HG02588 (cell line): ENCODE measurements around the gene FILIP1.
A peak's percentile ranks its signal among the peaks of the same experiment; 100 is the strongest.

Experiments
- ATAC-seq: cut with Tn5 transposase; IDR thresholded peaks from one replicate; pipeline ENCODE4 v1.9.1; 2021; ENCODE audit warnings: mild to moderate bottlenecking, moderate library complexity; ENCODE audit not compliant: unreplicated experiment

The FILIP1 gene

DNA sequence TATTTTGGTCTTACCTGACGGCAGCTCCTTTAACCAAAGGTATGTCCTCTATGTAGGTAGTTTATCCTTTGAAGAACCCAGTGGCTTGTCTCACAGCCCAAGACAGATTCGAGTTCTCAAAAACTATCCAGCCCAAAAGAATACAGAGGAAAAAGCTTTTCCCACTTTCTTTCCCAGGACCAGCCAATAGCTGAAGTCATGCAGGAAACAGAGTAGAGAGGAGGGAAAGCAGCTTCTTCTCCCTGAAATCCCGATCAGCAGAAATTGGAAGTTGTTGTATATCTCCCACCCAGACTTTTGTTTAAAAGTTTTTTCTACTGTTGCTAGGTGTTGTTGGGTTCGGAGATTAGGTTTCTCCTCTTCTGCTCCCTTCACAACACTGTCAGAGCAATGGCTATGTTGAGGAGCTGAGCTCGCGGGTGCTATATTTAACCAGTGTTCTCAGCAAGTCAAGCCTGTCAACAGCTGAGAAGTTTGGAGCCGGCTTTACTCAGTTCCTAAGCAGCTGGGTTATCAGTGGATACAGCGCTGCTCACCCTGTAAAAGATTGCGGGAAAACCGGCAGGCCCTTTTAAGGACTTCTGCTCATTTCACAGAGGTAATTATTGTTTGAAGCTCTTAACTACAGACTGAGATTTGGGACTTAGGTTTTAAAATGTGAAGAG is at the start of gene FILIP1:
FILIP1 (minus strand) TSS at position 401 of the 665 bp plus-strand sequence. CDS start 78,828 bp downstream, outside the sequence.
- ATAC-seq: no peak

DNA sequence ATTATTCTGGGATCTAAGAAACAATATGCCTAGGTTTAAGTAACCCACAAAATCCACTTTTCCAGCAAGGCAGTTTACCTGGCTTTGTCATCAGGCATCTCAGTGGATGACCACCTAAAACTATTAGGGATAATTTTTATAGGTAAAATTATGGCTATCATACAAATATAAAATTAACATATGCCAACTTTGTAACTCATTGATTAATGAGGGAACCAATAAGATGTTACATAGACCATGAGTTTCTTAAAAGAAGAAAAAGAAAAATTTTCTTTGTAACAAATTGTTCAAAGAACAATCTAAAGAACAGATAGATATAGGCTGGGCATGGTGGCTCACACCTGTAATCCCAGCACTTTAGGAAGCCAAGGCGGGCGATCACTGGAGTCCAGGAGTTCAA is 49.7 kb upstream of the FILIP1 start:
- ATAC-seq: no peak

DNA sequence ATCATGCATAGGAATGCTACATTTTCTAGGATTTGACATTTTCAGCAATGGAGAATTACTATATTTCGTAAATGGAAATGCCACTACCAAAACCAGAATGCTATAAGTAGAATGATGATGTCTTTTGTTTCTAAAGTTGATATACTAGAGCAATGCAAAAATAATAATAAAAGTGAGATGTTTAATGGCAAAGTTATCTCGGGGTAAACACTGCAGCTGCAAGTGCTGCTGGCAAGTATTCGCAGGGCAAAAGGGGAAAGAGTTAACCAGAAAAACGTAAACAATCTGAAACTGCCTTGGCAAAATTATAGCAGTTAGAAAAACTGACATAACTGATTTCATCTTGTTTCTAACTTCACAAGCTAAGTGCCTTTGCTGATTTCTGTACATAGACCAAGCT is 45.5 kb upstream of the FILIP1 start:
- no peak for ATAC-seq

- ATAC-seq: no peak
Observed at GRCh38 chr6:75532521-75532920, 38.9 kb upstream of the FILIP1 start.

DNA sequence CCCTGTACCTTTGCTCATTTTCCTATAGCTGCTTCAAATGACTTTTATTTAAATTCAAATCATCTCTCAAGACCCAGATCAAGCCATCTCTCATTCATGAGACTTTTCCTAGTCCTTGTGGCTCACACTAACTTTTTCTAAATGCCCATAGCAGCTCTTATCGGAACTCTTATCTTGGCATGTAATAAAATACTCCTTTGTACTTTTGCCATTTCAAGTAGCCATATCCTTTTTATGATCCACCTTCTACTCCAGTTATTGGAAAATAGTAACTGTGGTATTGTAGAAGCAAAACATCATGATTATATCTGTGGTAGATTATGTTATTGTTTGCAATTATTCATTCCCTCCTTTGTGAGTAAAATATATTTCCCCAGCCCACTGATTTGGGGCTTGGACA is 37.6 kb upstream of the FILIP1 start:
- ATAC-seq: no peak

DNA sequence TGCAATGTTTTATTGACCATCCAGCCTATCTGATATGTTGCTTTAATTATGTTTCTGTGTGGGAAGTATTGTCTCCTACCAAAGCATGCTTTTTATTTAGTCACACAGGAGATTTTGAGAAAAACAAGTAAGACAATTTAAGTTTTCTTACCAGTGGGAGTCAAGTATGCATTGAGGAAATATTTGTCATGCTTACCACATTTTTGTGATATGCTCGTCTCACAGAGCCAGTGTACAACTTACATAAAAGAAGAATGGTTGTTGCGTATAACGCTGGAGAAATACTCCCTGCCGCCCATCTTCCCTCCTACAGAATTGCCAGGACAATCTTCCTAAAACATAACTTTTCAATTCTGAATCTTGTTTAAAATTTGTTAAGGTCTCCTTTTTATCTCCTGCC is 37.1 kb upstream of the FILIP1 start:
- ATAC-seq: no peak

GRCh38 chr6:75528423-75528822 is 34.8 kb upstream of the FILIP1 start:
- ATAC-seq: no peak

DNA sequence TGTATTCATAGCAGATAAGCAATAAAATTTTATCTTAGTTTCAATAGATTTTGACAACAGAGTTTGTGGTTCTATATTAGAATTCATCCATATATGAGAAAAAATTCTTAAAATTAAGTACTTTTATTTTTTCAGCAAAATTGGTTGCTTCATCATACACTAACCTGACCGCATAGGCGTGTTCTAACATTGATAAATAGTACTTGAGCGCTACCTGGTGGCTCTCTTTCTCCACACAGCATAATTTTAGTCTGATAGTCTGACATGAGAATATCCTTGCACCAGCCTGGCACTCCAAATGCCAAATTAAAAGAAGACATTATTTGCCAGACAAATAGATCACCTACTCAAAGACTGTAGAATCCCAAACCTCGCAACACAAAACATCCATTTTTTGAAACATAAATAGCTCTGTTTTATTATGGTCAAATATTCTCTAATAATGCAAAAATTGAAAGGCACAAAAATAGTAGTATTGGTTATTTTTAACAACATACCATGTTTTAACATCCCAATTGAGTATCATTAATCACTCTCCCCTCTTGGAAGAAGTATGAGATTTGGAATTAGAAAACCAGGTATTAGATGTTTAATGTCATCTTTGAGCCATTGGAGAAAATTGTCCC is 33.0 kb upstream of the FILIP1 start:
- ATAC-seq: peak; percentile 89

- ATAC-seq: no peak
Observed at GRCh38 chr6:75525682-75526081, 32.1 kb upstream of the FILIP1 start.

- no peak for ATAC-seq
Observed at GRCh38 chr6:75524322-75524972, 30.8 kb upstream of the FILIP1 start.

- no peak for ATAC-seq
Observed at GRCh38 chr6:75516757-75517156, 23.2 kb upstream of the FILIP1 start.

- no peak for ATAC-seq
Observed at GRCh38 chr6:75512591-75512990, 19.0 kb upstream of the FILIP1 start.

DNA sequence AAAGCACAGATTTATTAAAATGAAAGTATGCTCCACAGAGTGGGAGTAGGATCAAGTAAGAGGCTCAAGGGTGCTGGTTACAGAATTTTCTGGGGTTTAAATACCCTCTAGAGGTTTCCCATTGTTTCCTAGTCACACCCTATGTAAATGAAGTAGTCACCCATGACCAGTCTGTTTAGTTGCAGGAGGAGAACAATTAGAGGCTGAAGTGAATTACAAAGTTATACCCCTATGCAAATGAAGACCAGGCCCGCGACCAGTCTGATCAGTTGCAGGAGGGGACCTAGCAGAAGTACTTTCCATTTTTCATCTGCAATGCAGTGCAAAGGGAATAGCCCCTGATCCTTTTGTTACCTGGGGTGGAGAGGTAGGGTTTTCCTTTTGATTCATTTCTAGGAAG is 11.8 kb upstream of the FILIP1 start:
- ATAC-seq: no peak

GRCh38 chr6:75504465-75505222 is 11.0 kb upstream of the FILIP1 start:
- no peak for ATAC-seq

DNA sequence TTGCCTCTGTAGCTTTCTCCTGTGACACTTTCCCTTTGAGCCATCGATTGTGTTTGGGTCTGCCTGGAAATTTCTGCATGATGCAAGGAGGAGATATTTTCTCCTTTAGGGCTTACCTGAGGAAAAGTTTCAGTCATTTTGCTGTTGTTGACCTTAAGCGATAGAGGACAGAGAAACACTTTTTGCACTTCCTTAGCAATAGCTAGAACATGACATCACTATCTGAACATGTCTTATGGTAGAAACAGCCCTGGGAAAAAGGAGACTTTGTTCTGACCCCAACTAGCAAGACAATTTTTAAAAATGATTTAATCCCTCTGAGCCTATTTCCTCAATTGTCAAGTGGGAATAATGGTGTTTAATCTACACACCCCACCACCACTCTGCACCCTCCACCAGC is 9.7 kb upstream of the FILIP1 start:
- no peak for ATAC-seq

- no peak for ATAC-seq
Observed at GRCh38 chr6:75502884-75503283, 9.3 kb upstream of the FILIP1 start.

DNA sequence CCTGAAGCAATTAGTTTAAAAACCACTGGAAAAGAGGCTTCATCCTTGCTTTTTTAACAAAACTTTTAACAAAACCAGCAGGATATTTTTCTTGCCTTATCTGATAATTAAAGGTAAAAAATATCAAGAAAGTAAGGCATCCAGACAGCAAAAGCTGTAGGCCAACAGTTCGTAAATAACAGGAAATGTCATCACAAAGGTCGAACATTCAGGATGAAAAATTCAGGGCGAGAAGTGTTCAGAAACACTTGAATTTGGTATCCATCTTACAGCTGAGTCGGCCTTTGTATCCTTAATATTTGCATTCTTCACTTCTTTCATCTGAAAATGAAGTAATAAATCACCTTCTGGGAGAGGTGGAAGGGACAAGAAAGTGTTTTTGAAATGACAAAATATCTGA is 8.2 kb upstream of the FILIP1 start:
- no peak for ATAC-seq

GRCh38 chr6:75499640-75500039 is 6.0 kb upstream of the FILIP1 start:
- no peak for ATAC-seq

GRCh38 chr6:75498862-75499261 is 5.3 kb upstream of the FILIP1 start:
- ATAC-seq: no peak

- no peak for ATAC-seq
Observed at GRCh38 chr6:75497994-75498393, 4.4 kb upstream of the FILIP1 start.

DNA sequence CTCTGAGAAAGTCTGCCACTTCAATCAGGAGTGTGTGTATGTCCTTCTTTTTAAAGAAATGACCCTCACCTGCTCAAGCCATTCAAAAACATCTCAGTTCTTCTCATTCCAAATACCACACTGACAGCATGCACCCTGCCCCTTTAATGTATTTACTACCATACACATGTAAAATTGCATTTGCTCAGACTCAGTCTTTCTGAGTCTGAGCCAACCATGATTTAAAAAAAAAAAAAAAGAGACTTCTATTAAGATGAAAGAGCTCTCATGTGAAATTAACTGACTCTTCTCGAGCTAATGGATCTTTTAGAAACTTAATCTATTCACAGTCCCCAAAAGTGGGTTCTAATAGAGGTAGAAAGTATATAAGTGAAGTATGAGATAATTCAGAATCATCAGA is 1.4 kb upstream of the FILIP1 start:
- no peak for ATAC-seq

DNA sequence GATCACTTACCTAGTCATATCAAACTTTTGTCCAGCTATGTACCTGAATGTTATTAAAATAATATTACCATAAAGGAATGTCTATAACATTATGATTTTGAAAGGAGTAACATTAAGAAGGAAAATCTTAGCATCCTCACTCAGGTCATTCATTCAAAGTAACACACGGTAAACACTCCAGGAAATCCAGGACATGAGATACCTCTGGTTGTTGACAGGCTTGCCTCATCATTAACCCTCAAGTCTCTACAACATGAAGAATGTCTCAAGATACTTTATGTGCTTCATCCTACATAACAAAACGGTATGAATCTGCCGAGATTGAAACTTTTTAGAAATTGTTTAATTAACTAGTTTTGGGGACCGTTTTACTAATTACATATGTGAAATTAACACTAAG is 690 bp upstream of the FILIP1 start:
- ATAC-seq: no peak
